GM12874 (cell line): ENCODE results near the gene BRD3OS.

ENCODE experiments used
- TF ChIP-seq, protein P1 (sequence below): IDR thresholded peaks from 2 replicates; pipeline ENCODE4 v1.5.1; 2011; ENCODE audit warnings: low read depth, mild to moderate bottlenecking, control low read depth, low read length, moderate library complexity; ENCODE audit not compliant: insufficient read depth

Gene BRD3OS

DNA sequence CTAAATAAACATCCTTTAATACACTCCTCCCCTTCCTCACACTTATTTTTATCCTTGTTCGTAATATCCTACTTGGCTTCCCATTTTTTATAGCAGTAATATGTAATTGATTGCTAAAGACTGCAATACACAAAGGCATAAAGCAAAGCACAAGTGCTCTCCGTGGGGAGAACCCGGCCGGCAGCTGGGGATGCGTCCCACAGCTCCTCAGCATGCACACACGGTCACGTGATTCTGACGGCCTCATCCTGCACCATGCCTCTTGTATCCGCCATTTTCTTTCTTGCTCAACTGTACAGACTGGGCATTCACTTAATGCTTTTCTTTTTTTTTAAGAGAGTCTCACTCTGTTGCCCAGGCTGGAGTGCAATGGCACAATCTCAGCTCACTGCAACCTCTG lies 2.8 kb downstream of the BRD3OS start:
- TF ChIP-seq, protein P1, sequence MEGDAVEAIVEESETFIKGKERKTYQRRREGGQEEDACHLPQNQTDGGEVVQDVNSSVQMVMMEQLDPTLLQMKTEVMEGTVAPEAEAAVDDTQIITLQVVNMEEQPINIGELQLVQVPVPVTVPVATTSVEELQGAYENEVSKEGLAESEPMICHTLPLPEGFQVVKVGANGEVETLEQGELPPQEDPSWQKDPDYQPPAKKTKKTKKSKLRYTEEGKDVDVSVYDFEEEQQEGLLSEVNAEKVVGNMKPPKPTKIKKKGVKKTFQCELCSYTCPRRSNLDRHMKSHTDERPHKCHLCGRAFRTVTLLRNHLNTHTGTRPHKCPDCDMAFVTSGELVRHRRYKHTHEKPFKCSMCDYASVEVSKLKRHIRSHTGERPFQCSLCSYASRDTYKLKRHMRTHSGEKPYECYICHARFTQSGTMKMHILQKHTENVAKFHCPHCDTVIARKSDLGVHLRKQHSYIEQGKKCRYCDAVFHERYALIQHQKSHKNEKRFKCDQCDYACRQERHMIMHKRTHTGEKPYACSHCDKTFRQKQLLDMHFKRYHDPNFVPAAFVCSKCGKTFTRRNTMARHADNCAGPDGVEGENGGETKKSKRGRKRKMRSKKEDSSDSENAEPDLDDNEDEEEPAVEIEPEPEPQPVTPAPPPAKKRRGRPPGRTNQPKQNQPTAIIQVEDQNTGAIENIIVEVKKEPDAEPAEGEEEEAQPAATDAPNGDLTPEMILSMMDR = no peak

DNA sequence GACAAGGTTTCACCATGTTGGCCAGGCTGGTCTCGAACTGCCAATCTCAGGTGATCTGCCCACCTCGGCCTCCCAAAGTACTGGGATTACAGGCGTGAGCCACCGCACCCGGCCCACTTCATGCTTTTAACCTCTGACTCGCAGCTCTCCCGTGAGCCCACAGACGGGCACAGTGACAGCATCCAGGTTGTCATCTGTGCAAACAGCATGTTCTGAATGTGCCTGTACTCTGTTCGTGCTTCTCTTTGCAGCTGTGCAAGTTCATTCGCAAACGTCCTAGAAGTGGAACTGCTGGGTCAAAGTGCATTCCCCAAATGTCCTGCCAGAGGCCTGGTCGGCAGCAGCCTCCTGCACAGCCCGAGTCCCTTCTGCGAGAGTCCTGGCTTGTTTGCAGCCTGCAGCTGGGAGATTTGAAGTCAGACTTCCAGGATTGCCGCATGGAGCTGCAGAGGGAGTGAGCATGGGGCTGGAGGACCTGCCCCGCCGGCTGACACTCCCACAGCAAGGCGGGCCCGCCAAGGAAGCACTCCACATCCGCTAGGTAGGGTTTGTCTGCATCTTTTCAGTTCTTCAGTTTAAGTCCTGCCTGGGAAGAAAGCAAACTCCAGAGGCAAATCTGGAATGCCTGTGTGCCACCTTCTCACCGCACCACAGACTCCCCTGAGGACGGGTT lies 3.4 kb downstream of the BRD3OS start:
- TF ChIP-seq, protein P1 = no peak

DNA sequence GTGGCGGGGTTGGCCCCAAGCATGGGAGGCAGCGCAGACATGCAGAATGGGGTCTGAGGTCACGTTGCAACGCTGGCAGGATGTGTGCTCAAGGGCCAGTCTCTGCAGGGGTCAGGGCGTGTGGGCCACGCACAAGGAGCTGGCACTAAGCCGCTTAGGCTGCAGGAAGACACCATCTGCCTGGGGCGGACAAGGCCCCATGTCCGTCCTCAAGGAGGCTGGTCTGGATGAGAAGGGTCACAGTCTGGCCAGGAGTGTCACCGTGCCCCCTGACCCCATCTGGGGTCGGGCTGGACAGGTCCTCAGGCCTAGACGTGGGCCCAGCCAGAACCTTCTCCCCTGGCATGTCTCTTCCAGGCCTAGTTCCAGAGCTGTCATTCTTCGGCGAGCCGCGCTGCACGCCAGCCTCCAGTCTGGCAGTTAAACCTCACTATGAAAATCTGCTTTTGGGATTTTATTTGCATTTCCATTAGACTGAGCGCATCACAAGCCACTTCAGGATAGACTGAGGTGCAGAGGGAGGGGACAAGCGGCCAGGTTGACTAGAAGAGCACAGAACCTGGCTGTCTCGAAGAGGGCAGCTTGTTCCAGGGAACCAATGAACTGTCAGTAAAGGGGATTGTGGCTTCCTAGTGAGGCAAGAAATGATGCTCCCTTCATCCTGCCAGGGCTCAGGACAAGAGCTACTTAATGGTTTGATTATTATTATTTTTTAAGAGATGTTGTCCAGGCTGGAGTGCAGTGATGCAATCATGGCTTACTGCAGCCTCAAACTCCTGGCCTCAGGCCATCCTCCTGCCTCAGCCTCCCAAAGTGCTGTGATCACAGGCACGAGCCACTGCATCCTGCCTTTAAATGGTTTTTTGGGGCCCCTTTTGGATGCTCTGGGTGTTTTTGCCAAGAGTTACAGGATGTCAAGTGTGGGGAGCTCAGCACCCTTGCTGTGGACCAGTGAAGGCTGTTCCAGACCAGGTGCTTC lies 4.3 kb downstream of the BRD3OS start:
- TF ChIP-seq, protein P1 = no peak

DNA sequence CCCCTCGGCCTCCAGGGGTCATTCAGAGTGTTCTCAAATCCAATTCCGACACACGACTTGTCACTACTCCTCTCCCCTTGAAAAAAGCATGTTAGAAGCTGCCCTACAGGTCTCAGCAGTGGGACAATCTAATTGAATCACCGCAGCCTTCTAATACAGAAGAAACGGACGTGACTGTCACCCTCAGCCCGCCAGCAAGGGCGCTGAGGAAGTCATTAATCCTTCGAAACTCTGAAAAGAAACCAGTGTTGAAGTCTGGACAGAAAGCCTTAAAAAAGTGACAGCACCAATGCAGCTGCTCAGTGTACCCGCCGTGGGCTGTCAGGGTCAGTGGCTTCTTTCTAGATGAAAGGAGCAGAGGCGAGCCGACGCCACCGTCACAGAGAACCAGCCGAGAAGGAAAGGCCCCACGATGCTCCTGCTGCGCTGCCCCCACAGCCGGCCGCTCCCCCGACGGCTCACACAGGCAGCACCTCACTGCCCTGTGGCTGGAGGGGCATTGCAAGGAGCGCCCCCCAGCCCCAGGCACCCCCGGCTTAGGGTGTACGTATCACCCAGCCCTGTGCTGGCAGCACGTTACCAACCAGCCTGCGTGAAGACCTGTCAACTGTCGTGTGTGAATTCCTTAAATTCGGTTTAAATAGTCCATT lies 5.7 kb downstream of the BRD3OS start:
- TF ChIP-seq, protein P1 = no peak

DNA sequence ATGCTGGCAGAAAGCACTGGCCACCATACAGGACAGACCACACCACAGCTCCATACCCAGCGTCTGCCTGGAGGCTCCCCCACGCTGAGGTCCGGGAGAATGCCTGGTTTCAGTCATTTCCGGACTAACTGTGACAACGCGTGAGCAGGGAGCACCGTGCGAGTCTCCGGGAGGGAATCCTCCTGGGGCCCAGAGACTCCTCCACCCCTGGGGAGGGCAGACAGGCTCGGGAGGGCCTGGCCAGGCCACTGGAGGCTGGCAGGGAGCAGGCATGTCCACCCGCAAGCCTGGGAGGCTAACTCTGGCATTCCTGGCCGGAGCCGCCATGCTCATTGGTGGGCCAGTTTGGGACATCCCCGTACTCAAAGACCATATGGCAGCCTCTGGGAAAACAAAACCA lies 6.5 kb downstream of the BRD3OS start:
- TF ChIP-seq, protein P1 = no peak

DNA sequence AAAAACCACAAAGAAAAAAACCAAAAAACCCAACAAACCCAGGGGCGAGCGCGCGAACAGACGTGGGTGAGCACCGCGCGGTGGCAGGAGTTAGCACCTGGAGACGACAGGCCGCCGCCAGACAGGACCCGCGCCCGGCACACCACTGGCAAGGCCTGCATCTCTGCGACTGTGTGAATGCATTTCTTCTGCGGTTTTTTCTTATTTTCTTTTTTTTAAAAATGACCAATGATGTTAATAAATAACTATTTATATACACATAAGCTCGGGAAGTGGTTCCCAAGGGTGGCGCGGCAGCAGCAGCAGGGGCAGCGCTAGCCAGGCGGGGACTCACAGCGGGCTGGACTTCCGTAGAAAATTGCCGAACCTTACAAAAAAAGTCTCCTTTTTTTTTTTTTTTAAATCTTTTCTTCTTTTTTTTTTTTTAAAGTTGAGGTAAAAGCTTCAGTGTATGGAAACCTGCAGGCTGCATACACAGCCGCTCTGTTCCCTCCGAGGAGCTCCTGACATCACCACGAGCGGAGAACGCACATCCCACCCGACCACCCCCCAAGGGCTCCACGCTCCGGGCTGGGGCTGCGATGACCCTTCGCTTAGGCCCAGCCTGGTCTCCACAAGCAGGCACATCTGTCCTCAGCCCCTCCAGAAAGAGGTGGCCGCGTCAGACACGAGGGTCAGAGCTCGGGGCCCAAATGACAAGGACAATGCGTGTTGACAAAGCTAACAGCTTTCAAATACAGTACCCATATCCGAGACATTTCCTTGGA lies 7.4 kb downstream of the BRD3OS start:
- TF ChIP-seq, protein P1 = no peak
